NCI-H2196 (cell line): Measurements from ENCODE around the gene GP2.
"Not testable (repeated sequence)": the region's sequence is repeated elsewhere in the genome, so short reads cannot be mapped to it uniquely, and the experiment has no call there.

Experiments
- DNase-seq: peaks from one replicate; lab custom pipeline; 2025; ENCODE audit not compliant: unreplicated experiment; lab: John Stamatoyannopoulos, UW

Gene GP2

GRCh38 chr16:20326321-20326720 lies 992 bp downstream of the GP2 start:
- DNase-seq: no peak

GRCh38 chr16:20325005-20325404 lies 2.3 kb downstream of the GP2 start:
- no peak for DNase-seq

GRCh38 chr16:20323591-20324117 lies 3.7 kb downstream of the GP2 start:
- peak; percentile 39 for DNase-seq

GRCh38 chr16:20322696-20323095 lies 4.6 kb downstream of the GP2 start:
- no peak for DNase-seq

- DNase-seq: no peak
These were observed 5.6 kb downstream of the GP2 start for GRCh38 chr16:20321671-20322070.

- DNase-seq: not testable (repeated sequence)
These were observed 6.3 kb downstream of the GP2 start for GRCh38 chr16:20321051-20321450.

- no peak for DNase-seq
These were observed 6.7 kb downstream of the GP2 start for GRCh38 chr16:20320592-20320991.

- DNase-seq: no peak
These were observed 7.1 kb downstream of the GP2 start for GRCh38 chr16:20320178-20320577.

- no peak for DNase-seq
These were observed 7.9 kb downstream of the GP2 start for GRCh38 chr16:20319406-20319805.

GRCh38 chr16:20318437-20318836 lies 8.9 kb downstream of the GP2 start:
- no peak for DNase-seq

- DNase-seq: no peak
These were observed 9.3 kb downstream of the GP2 start for GRCh38 chr16:20318006-20318405.

GRCh38 chr16:20317117-20317516 lies 10.2 kb downstream of the GP2 start:
- no peak for DNase-seq

- no peak for DNase-seq
These were observed 10.6 kb downstream of the GP2 start for GRCh38 chr16:20316715-20317114.

- no peak for DNase-seq
These were observed 11.5 kb downstream of the GP2 start for GRCh38 chr16:20315764-20316163.

- no peak for DNase-seq
These were observed 12.7 kb downstream of the GP2 start for GRCh38 chr16:20314575-20314974.

GRCh38 chr16:20313741-20314140 lies 13.6 kb downstream of the GP2 start:
- DNase-seq: no peak

GRCh38 chr16:20312536-20313095 lies 14.7 kb downstream of the GP2 start:
- not testable (repeated sequence) for DNase-seq

GRCh38 chr16:20311548-20311947 lies 15.8 kb downstream of the GP2 start:
- DNase-seq: no peak

GRCh38 chr16:20310421-20311395 lies 16.6 kb downstream of the GP2 start:
- DNase-seq: no peak

- DNase-seq: no peak
These were observed 17.5 kb downstream of the GP2 start for GRCh38 chr16:20309786-20310185.

- DNase-seq: no peak
These were observed 18.3 kb downstream of the GP2 start for GRCh38 chr16:20308801-20309590.
